ENCODE data around the gene UBAC2.

Gene UBAC2

DNA sequence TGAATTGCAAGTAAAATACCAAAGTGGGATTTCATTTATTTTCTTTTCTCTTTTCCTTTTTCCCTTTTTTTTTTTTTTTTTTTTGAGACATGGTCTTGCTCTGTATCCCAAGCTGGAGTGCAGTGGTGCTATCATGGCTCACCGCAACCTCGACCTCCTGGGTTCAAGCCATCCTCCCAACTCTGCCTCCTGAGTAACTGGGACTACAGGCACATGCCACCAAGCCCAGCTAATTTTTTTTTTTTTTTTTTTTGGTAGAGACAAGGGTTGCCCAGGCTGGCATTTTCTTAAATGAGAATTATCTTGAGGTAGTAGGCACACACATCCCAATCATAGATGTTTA lies 175.1 kb downstream of the UBAC2 start:
- no peak for DNase-seq
- H3K4me3 ChIP-seq (ENCODE audit: low read depth, low read length) = no peak overlapping the region
- no peak overlapping the region for H3K27ac ChIP-seq
- H3K27me3 ChIP-seq (replicated peaks) = no peaks in the 10 kb centered on the region
- in situ Hi-C loops (cut with HindIII; ENCODE audit: low pct_ligation_motif_present, low sequenced_read_pairs) = no loop called here
- TF ChIP-seq, protein P1, sequence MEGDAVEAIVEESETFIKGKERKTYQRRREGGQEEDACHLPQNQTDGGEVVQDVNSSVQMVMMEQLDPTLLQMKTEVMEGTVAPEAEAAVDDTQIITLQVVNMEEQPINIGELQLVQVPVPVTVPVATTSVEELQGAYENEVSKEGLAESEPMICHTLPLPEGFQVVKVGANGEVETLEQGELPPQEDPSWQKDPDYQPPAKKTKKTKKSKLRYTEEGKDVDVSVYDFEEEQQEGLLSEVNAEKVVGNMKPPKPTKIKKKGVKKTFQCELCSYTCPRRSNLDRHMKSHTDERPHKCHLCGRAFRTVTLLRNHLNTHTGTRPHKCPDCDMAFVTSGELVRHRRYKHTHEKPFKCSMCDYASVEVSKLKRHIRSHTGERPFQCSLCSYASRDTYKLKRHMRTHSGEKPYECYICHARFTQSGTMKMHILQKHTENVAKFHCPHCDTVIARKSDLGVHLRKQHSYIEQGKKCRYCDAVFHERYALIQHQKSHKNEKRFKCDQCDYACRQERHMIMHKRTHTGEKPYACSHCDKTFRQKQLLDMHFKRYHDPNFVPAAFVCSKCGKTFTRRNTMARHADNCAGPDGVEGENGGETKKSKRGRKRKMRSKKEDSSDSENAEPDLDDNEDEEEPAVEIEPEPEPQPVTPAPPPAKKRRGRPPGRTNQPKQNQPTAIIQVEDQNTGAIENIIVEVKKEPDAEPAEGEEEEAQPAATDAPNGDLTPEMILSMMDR (IDR thresholded peaks at IDR 0.05; ENCODE audit: low read depth, low read length, missing control alignments) = no peak
- no peaks in the 10 kb centered on the region for H3K36me3 ChIP-seq (replicated peaks)

DNA sequence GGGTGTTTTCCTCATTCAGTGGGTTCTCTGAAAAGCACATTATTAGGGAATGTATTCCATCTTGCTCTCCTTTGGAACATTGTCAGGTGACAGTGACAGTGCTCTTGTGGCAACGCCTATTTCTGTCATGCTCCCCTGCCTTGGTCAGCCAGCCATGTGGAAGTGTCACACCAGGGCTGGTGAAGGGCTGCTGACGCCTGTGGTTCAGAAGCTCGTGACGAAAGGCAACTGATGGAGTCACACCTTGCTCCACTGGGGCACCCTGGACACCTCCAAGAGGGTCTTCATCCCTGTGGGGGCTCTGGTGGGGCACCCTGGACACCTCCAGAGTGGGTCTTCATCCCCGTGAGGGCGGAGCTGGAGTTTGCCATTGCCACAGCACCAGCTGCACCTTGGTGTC lies 175.5 kb downstream of the UBAC2 start:
- Histone ChIP-seq H3K27me3 (replicated peaks) (no peaks in the 10 kb centered on the region), H3K27ac (no peak overlapping the region), H3K4me3 (ENCODE audit: low read depth, low read length) (no peak overlapping the region), H3K36me3 (replicated peaks) (no peaks in the 10 kb centered on the region)
- DNase-seq = no peak
- in situ Hi-C loops (cut with HindIII; ENCODE audit: low pct_ligation_motif_present, low sequenced_read_pairs) = no loop called here
- TF ChIP-seq, protein P1 (IDR thresholded peaks at IDR 0.05; ENCODE audit: low read depth, low read length, missing control alignments) = no peak

DNA sequence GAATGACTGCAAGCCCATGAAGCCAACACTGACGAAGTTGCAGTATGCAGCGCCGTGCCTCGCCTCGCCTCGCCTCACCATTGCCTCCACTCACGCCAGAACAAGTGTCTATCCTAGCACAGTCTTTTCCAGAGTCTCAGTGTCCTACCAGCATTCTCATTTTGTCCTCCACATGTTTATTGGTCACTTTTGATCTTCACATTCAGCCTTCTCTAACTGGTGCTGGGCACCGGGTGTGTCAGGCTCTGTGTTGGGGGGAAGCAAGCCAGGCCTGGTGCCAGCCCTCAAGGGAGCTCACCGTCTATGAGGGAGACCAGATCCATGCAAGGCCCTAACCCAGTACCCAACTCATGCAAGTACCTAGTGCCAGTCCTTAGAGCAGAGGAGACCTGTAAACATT lies 176.3 kb downstream of the UBAC2 start:
- in situ Hi-C loops (cut with HindIII; ENCODE audit: low pct_ligation_motif_present, low sequenced_read_pairs) = no loop called here
- TF ChIP-seq, protein P1 (IDR thresholded peaks at IDR 0.05; ENCODE audit: low read depth, low read length, missing control alignments) = no peak
- no peaks in the 10 kb centered on the region for H3K27me3 ChIP-seq (replicated peaks)
- H3K27ac ChIP-seq = no peak overlapping the region
- no peak for DNase-seq
- H3K4me3 ChIP-seq (ENCODE audit: low read depth, low read length) = no peak overlapping the region
- H3K36me3 ChIP-seq (replicated peaks) = no peaks in the 10 kb centered on the region

DNA sequence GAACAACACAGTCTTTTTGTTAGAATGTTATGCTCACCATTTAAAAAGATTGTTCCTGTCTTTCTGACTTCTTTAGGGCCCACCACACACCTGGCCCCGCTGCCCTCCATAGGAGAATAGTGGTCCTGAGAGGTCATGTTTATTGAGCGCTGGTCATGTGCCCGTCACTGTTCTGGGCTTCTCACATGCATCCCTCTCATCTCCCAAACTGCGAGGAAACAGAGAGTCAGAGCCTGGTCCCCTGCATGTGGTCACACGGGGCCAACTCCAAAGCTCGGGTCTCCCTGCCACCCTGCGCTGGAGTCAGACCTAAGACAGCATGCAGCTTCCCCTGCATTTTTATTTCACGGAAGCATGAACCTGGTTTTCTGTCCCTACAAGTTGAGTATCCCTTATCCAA lies 177.0 kb downstream of the UBAC2 start:
- in situ Hi-C loops (cut with HindIII; ENCODE audit: low pct_ligation_motif_present, low sequenced_read_pairs) = no loop called here
- Histone ChIP-seq H3K36me3 (replicated peaks) (no peaks in the 10 kb centered on the region), H3K27me3 (replicated peaks) (no peaks in the 10 kb centered on the region), H3K4me3 (ENCODE audit: low read depth, low read length) (no peak overlapping the region), H3K27ac (no peak overlapping the region)
- TF ChIP-seq, protein P1 (IDR thresholded peaks at IDR 0.05; ENCODE audit: low read depth, low read length, missing control alignments) = no peak
- no peak for DNase-seq

DNA sequence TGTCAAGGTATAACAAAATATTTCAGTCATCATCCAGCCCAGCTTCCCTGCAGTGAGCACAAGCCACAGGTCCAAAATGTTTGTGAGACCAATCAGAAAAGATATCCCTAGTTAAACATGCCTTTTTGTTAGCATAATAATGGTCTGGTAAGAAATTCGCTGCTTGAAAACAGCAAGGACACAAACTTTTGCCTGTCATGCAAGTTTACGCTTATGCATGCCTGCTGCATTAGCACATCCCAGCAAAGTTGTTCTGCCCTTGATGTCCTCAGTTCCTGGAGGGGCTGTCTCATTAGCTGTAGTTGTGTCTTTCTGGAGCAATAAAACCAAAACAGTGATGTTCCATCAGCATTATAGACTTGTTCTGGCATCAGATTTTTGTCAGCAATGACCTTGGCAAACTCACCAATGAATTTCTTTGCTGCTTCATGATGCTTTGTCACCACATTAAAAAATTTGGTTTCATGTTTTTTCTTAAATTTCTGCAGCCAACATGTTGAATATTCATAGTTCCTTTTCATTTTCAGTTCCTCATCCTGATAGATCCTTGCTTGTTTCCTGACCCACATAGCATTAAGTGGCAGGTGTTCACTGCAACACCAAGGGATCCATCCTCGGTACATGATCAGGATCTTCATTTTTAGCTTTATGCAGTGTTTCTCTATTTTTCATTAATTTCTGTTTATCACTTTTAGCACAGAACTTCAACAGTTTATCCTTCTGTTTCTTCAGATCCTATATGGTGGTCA lies 178.5 kb downstream of the UBAC2 start:
- Histone ChIP-seq H3K27ac (no peak overlapping the region), H3K36me3 (replicated peaks) (no peaks in the 10 kb centered on the region), H3K27me3 (replicated peaks) (no peaks in the 10 kb centered on the region), H3K4me3 (ENCODE audit: low read depth, low read length) (no peak overlapping the region)
- no peak for DNase-seq
- in situ Hi-C loops (cut with HindIII; ENCODE audit: low pct_ligation_motif_present, low sequenced_read_pairs) = no loop called here
- TF ChIP-seq, protein P1 (IDR thresholded peaks at IDR 0.05; ENCODE audit: low read depth, low read length, missing control alignments) = no peak
